ENCODE data around the gene ETV6.

DNA sequence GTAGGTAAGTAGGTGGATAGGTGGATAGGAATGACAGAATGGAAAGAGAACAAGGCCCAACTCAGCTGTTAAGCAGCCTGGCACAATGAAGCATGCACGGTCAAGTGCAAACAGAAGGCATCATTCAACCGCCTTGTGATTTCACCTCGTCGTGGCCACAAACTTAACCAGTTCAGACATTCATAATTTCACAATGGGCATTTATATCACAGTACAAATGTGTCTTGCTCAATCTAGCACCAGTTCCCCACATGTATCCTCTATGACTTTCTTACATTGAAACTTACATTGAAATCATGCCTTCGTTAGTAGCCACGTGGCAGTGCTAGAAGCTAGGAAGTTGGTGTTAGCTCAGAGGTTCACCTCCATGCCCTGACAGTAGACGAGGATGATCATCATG lies 207.5 kb downstream of the ETV6 start:
- no peak for TF ChIP-seq POLR2A (IDR thresholded peaks at IDR 0.05; ENCODE audit: borderline replicate concordance, extremely low read depth, insufficient read depth, insufficient read length)
- TF ChIP-seq CEBPB (IDR thresholded peaks at IDR 0.05; ENCODE audit: low read depth): no peak
- TF ChIP-seq, protein P1, sequence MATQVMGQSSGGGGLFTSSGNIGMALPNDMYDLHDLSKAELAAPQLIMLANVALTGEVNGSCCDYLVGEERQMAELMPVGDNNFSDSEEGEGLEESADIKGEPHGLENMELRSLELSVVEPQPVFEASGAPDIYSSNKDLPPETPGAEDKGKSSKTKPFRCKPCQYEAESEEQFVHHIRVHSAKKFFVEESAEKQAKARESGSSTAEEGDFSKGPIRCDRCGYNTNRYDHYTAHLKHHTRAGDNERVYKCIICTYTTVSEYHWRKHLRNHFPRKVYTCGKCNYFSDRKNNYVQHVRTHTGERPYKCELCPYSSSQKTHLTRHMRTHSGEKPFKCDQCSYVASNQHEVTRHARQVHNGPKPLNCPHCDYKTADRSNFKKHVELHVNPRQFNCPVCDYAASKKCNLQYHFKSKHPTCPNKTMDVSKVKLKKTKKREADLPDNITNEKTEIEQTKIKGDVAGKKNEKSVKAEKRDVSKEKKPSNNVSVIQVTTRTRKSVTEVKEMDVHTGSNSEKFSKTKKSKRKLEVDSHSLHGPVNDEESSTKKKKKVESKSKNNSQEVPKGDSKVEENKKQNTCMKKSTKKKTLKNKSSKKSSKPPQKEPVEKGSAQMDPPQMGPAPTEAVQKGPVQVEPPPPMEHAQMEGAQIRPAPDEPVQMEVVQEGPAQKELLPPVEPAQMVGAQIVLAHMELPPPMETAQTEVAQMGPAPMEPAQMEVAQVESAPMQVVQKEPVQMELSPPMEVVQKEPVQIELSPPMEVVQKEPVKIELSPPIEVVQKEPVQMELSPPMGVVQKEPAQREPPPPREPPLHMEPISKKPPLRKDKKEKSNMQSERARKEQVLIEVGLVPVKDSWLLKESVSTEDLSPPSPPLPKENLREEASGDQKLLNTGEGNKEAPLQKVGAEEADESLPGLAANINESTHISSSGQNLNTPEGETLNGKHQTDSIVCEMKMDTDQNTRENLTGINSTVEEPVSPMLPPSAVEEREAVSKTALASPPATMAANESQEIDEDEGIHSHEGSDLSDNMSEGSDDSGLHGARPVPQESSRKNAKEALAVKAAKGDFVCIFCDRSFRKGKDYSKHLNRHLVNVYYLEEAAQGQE (IDR thresholded peaks at IDR 0.05; ENCODE audit: low read depth): no peak
- TF ChIP-seq EZH2 (IDR thresholded peaks at IDR 0.05): no peak
- TF ChIP-seq, protein P2, sequence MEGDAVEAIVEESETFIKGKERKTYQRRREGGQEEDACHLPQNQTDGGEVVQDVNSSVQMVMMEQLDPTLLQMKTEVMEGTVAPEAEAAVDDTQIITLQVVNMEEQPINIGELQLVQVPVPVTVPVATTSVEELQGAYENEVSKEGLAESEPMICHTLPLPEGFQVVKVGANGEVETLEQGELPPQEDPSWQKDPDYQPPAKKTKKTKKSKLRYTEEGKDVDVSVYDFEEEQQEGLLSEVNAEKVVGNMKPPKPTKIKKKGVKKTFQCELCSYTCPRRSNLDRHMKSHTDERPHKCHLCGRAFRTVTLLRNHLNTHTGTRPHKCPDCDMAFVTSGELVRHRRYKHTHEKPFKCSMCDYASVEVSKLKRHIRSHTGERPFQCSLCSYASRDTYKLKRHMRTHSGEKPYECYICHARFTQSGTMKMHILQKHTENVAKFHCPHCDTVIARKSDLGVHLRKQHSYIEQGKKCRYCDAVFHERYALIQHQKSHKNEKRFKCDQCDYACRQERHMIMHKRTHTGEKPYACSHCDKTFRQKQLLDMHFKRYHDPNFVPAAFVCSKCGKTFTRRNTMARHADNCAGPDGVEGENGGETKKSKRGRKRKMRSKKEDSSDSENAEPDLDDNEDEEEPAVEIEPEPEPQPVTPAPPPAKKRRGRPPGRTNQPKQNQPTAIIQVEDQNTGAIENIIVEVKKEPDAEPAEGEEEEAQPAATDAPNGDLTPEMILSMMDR (IDR thresholded peaks at IDR 0.05 in 2 of 3, conservative IDR thresholded peaks at IDR 0.05 in 1 of 3; ENCODE audit: borderline replicate concordance in 1 of 3, insufficient read depth in 1 of 3, low read depth in 2 of 3, low read length in 2 of 3): no peak
- TF ChIP-seq, protein P3, sequence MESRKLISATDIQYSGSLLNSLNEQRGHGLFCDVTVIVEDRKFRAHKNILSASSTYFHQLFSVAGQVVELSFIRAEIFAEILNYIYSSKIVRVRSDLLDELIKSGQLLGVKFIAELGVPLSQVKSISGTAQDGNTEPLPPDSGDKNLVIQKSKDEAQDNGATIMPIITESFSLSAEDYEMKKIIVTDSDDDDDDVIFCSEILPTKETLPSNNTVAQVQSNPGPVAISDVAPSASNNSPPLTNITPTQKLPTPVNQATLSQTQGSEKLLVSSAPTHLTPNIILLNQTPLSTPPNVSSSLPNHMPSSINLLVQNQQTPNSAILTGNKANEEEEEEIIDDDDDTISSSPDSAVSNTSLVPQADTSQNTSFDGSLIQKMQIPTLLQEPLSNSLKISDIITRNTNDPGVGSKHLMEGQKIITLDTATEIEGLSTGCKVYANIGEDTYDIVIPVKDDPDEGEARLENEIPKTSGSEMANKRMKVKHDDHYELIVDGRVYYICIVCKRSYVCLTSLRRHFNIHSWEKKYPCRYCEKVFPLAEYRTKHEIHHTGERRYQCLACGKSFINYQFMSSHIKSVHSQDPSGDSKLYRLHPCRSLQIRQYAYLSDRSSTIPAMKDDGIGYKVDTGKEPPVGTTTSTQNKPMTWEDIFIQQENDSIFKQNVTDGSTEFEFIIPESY (IDR thresholded peaks at IDR 0.05; ENCODE audit: extremely low read depth, insufficient replicate concordance, low read length): no peak
- TF ChIP-seq FOSL1 (IDR thresholded peaks at IDR 0.05; ENCODE audit: low read depth): no peak
- TF ChIP-seq RAD21 (IDR thresholded peaks at IDR 0.05; ENCODE audit: low read depth): no peak
- TF ChIP-seq YY1 (IDR thresholded peaks at IDR 0.05; ENCODE audit: extremely low read depth, insufficient replicate concordance, low read depth, low read length): no peak
- TF ChIP-seq POLR2AphosphoS5 (IDR thresholded peaks at IDR 0.05; ENCODE audit: low read depth, low read length): no peak
- no peak for TF ChIP-seq EGR1 (IDR thresholded peaks at IDR 0.05; ENCODE audit: low read depth)
